ENCODE data around the gene SUV39H1. TPM values are rescaled to one million over a fixed set of nuclear protein-coding genes. Genes with fewer than 3 reads are reported as not detected.

SUV39H1 gene, protein sequence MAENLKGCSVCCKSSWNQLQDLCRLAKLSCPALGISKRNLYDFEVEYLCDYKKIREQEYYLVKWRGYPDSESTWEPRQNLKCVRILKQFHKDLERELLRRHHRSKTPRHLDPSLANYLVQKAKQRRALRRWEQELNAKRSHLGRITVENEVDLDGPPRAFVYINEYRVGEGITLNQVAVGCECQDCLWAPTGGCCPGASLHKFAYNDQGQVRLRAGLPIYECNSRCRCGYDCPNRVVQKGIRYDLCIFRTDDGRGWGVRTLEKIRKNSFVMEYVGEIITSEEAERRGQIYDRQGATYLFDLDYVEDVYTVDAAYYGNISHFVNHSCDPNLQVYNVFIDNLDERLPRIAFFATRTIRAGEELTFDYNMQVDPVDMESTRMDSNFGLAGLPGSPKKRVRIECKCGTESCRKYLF
- 2.7 and 3.2 TPM in 2 replicates for total RNA-seq

DNA sequence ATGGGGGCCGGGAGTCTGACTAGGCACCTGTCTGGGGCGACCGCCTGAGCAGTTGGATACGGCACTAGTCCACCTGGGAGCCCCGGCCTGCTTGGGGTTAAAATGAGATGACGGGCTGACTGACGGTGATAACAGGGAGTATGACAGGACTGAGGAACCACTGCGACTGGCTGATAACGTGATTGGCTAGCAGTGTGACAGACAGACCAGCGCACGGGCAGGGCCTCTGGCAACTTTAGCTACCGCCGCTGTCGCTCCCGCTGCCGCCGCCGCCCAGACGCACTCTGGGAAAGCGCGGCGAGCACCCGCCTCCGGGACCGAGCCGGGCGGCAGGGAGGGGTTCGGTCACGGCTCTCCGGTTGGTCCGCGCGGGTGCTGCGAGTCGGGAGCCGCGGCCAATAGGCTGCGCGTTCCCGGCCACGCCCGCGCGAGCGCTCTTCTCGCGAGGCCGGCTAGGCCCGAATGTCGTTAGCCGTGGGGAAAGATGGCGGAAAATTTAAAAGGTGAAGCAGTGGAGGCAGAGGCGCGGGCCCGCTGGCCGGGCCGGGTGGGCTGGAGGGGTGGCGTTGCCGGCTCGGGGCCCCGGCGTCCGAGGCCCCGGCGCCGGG lies at the start of gene SUV39H1:
Gene SUV39H1 (plus strand): TSS at position 434 of the 608 bp plus-strand sequence. CDS start 51 bp downstream, at position 485.

DNA sequence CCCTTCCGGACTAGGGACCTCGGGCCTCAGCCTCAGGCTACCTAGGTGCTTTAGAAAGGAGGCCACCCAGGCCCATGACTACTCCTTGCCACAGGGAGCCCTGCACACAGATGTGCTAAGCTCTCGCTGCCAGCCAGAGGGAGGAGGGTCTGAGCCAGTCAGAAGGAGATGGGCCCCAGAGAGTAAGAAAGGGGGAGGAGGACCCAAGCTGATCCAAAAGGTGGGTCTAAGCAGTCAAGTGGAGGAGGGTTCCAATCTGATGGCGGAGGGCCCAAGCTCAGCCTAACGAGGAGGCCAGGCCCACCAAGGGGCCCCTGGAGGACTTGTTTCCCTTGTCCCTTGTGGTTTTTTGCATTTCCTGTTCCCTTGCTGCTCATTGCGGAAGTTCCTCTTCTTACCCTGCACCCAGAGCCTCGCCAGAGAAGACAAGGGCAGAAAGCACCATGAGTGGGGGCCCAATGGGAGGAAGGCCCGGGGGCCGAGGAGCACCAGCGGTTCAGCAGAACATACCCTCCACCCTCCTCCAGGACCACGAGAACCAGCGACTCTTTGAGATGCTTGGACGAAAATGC lies 13.0 kb upstream of the SUV39H1 start, which contains the start of gene WAS:
Gene WAS (plus strand): TSS at position 389 of the 572 bp plus-strand sequence. CDS start 55 bp downstream, at position 444.

Small RNA genes within 50 kb of the gene (small RNA-seq; reads per million reads assigned to genes)
- not detected for gene RNU6-1056P

Other genes with a start within 250 kb of the SUV39H1 start
- gene SLC38A5, start 226.5 kb upstream of the SUV39H1 start, total RNA-seq, result 34.4 and 38.5 TPM in 2 replicates
- 76.1 and 84.4 TPM in 2 replicates for gene FTSJ1, start 220.5 kb upstream of the SUV39H1 start, total RNA-seq
- 9.7 and 10.9 TPM in 2 replicates for gene PORCN, start 187.7 kb upstream of the SUV39H1 start, total RNA-seq
- gene EBP, start 174.9 kb upstream of the SUV39H1 start, total RNA-seq, result 41.7 and 53.4 TPM in 2 replicates
- gene TBC1D25, start 157.0 kb upstream of the SUV39H1 start, total RNA-seq, result 12.0 and 15.1 TPM in 2 replicates
- gene RBM3, start 122.2 kb upstream of the SUV39H1 start, total RNA-seq, result 367 and 474 TPM in 2 replicates
- 100 and 117 TPM in 2 replicates for gene WDR13, start 99.2 kb upstream of the SUV39H1 start, total RNA-seq
- gene WAS, start 12.9 kb upstream of the SUV39H1 start, total RNA-seq, result 0.36 TPM in 1 of 2 replicates, not detected in the other
- not detected in 2 replicates for gene GLOD5, start 65.0 kb downstream of the SUV39H1 start, total RNA-seq
- gene GATA1, start 89.9 kb downstream of the SUV39H1 start, total RNA-seq, result not detected in 2 replicates
- 44.3 and 49.5 TPM in 2 replicates for gene HDAC6, start 105.3 kb downstream of the SUV39H1 start, total RNA-seq
- 0.36 TPM in 1 of 2 replicates, not detected in the other for gene ERAS, start 129.8 kb downstream of the SUV39H1 start, total RNA-seq
- gene PCSK1N, start 138.9 kb downstream of the SUV39H1 start, total RNA-seq, result 0.49 and 0.65 TPM in 2 replicates
- 25.1 and 26.0 TPM in 2 replicates for gene TIMM17B, start 201.0 kb downstream of the SUV39H1 start, total RNA-seq
- gene PQBP1, start 201.2 kb downstream of the SUV39H1 start, total RNA-seq, result 33.8 and 50.9 TPM in 2 replicates
- gene SLC35A2, start 214.9 kb downstream of the SUV39H1 start, total RNA-seq, result 22.6 and 23.0 TPM in 2 replicates
- gene PIM2, start 222.3 kb downstream of the SUV39H1 start, total RNA-seq, result 4.1 and 4.4 TPM in 2 replicates